OCI-LY1 (cell line): ENCODE measurements around the gene C3orf62.

Experiments used
- H2AFZ ChIP-seq: fragments of 200-600 bp; sonication (generic), shearing (Covaris generic); 2 replicates; pipeline ENCODE4 v1.6.0; 2014; ENCODE audit warnings: antibody characterized with exemption, mild to moderate bottlenecking, low read length
- H3F3A ChIP-seq: fragments of 200-600 bp; sonication (generic), shearing (Covaris generic); 2 replicates; pipeline ENCODE4 v1.6.0; 2014; ENCODE audit warnings: mild to moderate bottlenecking, antibody characterized with exemption, low read length, moderate library complexity; ENCODE audit not compliant: insufficient read depth
- H3K27ac ChIP-seq: fragments of 200-600 bp; sonication (generic); 2 replicates; pipeline ENCODE4 v1.5.1; 2014; ENCODE audit warnings: low read length, mixed run types, mild to moderate bottlenecking, low read depth; ENCODE audit not compliant: poor library complexity, severe bottlenecking
- H3K27me3 ChIP-seq: fragments of 200-600 bp; sonication (generic); 2 replicates; pipeline ENCODE4 v1.6.0; 2014; ENCODE audit warnings: antibody characterized with exemption, mild to moderate bottlenecking, low read length, moderate library complexity; ENCODE audit not compliant: insufficient read depth
- H3K36me3 ChIP-seq: fragments of 200-600 bp; sonication (generic); 2 replicates; pipeline ENCODE4 v1.6.1; 2014; ENCODE audit warnings: mild to moderate bottlenecking, antibody characterized with exemption, low read length, moderate library complexity, mixed read lengths; ENCODE audit not compliant: insufficient read depth
- H3K4me1 ChIP-seq: fragments of 200-600 bp; sonication (generic); 2 replicates; pipeline ENCODE4 v1.5.1; 2014; ENCODE audit warnings: mild to moderate bottlenecking, low read length, moderate library complexity; ENCODE audit not compliant: insufficient read depth, severe bottlenecking
- H3K4me2 ChIP-seq: fragments of 200-600 bp; sonication (generic), shearing (Covaris generic); 2 replicates; pipeline ENCODE4 v1.6.1; 2014; ENCODE audit warnings: low read length
- H3K4me3 ChIP-seq: fragments of 200-600 bp; sonication (generic); 2 replicates; pipeline ENCODE4 v1.5.1; 2014; ENCODE audit warnings: low read length, low read depth, mild to moderate bottlenecking, mixed read lengths; ENCODE audit not compliant: poor library complexity, severe bottlenecking
- H3K79me2 ChIP-seq: fragments of 200-600 bp; shearing (Covaris generic); 2 replicates; pipeline ENCODE4 v1.6.1; 2016; ENCODE audit warnings: mixed run types, low read length, mixed read lengths; ENCODE audit not compliant: insufficient read depth
- H3K9ac ChIP-seq: fragments of 200-600 bp; sonication (generic), shearing (Covaris generic); 2 replicates; pipeline ENCODE4 v1.6.1; 2014; ENCODE audit warnings: mild to moderate bottlenecking, low read length, mixed read lengths
- H3K9me2 ChIP-seq: fragments of 200-600 bp; sonication (generic), shearing (Covaris generic); 2 replicates; pipeline ENCODE4 v1.6.1; 2014; ENCODE audit warnings: low read depth, mild to moderate bottlenecking, low read length, mixed read lengths
- H3K9me3 ChIP-seq: fragments of 200-600 bp; shearing (Covaris generic); 2 replicates; pipeline ENCODE4 v1.6.1; 2014; ENCODE audit warnings: low read length, mixed read lengths
- H4K20me1 ChIP-seq: fragments of 200-600 bp; sonication (generic), shearing (Covaris generic); 2 replicates; pipeline ENCODE4 v1.6.0; 2016; ENCODE audit warnings: mild to moderate bottlenecking, low read length; ENCODE audit not compliant: insufficient read depth
- CTCF ChIP-seq: fragments of 200-600 bp; sonication (generic), shearing (Covaris generic); IDR thresholded peaks from 2 replicates; pipeline ENCODE4 v1.5.1; 2017; ENCODE audit warnings: mild to moderate bottlenecking, antibody characterized with exemption, low read length, moderate library complexity, mixed read lengths
- EZH2 ChIP-seq: fragments of 200-600 bp; sonication (generic), shearing (Covaris generic); IDR thresholded peaks from 2 replicates; pipeline ENCODE4 v1.8.0; 2017; ENCODE audit warnings: borderline replicate concordance, mixed run types, mild to moderate bottlenecking, antibody characterized with exemption, low read length, moderate library complexity, mixed read lengths

C3orf62 gene

GRCh38 chr3:49265661-49266386, 11.2 kb downstream of the C3orf62 start:
- no peaks in the 10 kb centered on the region for H3K4me1 ChIP-seq
- H2AFZ ChIP-seq = no peak overlapping the region
- H3K9me2 ChIP-seq = no peaks in the 10 kb centered on the region
- no peaks in the 10 kb centered on the region for H3K27me3 ChIP-seq
- H3K36me3 ChIP-seq = peaks cover 8% of the 10 kb centered on the region; the same call in 1 of the 2 replicates
- no peak for TF ChIP-seq EZH2
- TF ChIP-seq CTCF = no peak
- no peak overlapping the region for H3K4me3 ChIP-seq
- no peak overlapping the region for H3K4me2 ChIP-seq
- H3K9ac ChIP-seq = no peak overlapping the region
- no peak overlapping the region for H3K27ac ChIP-seq
- no peaks in the 10 kb centered on the region for H3K9me3 ChIP-seq
- H3F3A ChIP-seq = no peaks in the 10 kb centered on the region
- H3K79me2 ChIP-seq = no peaks in the 10 kb centered on the region
- no peaks in the 10 kb centered on the region for H4K20me1 ChIP-seq

- Histone ChIP-seq H3K4me1 (no peaks in the 10 kb centered on the region), H3K79me2 (no peaks in the 10 kb centered on the region)
- no peak for TF ChIP-seq CTCF
- no peak for TF ChIP-seq EZH2
These were observed 13.7 kb downstream of the C3orf62 start for GRCh38 chr3:49263159-49263889.

GRCh38 chr3:49260806-49261324, 16.2 kb downstream of the C3orf62 start:
- no peaks in the 10 kb centered on the region for H3K27me3 ChIP-seq
- H3K36me3 ChIP-seq = no peaks in the 10 kb centered on the region
- no peaks in the 10 kb centered on the region for H3K79me2 ChIP-seq
- H3K4me1 ChIP-seq = no peaks in the 10 kb centered on the region
- H3F3A ChIP-seq = no peaks in the 10 kb centered on the region
- no peak overlapping the region for H3K27ac ChIP-seq
- no peaks in the 10 kb centered on the region for H3K9me3 ChIP-seq
- no peak overlapping the region for H3K4me3 ChIP-seq
- no peaks in the 10 kb centered on the region for H3K9me2 ChIP-seq
- H3K9ac ChIP-seq = no peak overlapping the region
- H2AFZ ChIP-seq = no peak overlapping the region
- TF ChIP-seq CTCF = no peak
- no peak for TF ChIP-seq EZH2
- no peaks in the 10 kb centered on the region for H4K20me1 ChIP-seq
- H3K4me2 ChIP-seq = no peak overlapping the region

More at GRCh38 chr3:49263159-49263889, 13.7 kb downstream of the C3orf62 start:
- Histone ChIP-seq H3K27me3 (no peaks in the 10 kb centered on the region), H3K9me3 (no peaks in the 10 kb centered on the region), H2AFZ (no peak overlapping the region), H4K20me1 (no peaks in the 10 kb centered on the region), H3F3A (no peaks in the 10 kb centered on the region), H3K4me2 (no peak overlapping the region), H3K27ac (no peak overlapping the region), H3K36me3 (no peaks in the 10 kb centered on the region), H3K9me2 (no peaks in the 10 kb centered on the region), H3K4me3 (no peak overlapping the region), H3K9ac (no peak overlapping the region)
